ENCODE data around the gene TTLL9.

TTLL9 gene

GRCh38 chr20:31883829-31884228 lies 13.4 kb downstream of the TTLL9 start:
- Histone ChIP-seq H3K4me1 (ENCODE audit: low read depth, poor library complexity, severe bottlenecking) (peaks cover 10% of the 10 kb centered on the region), H3K9ac (no peak overlapping the region), H3K4me3 (IDR thresholded peaks at IDR 0.05; ENCODE audit: insufficient read depth, low read depth, low read length) (no peak overlapping the region), H2AFZ (ENCODE audit: low read depth) (no peak overlapping the region), H4K20me1 (ENCODE audit: insufficient read depth) (no peaks in the 10 kb centered on the region), H3K27ac (no peak overlapping the region), H3K27me3 (ENCODE audit: insufficient read depth, low read depth) (peaks cover 5% of the 10 kb centered on the region; the same call in 1 of the 2 replicates), H3K79me2 (ENCODE audit: insufficient read depth, low read depth) (no peaks in the 10 kb centered on the region), H3K4me2 (no peak overlapping the region), H3K36me3 (ENCODE audit: insufficient read depth) (no peaks in the 10 kb centered on the region)
- TF ChIP-seq CTCF (conservative IDR thresholded peaks at IDR 0.05; ENCODE audit: low read depth, low read length): no peak

- H3K79me2 ChIP-seq (ENCODE audit: insufficient read depth, low read depth): no peaks in the 10 kb centered on the region
- H2AFZ ChIP-seq (ENCODE audit: low read depth): no peak overlapping the region
- H3K4me3 ChIP-seq (IDR thresholded peaks at IDR 0.05; ENCODE audit: insufficient read depth, low read depth, low read length): no peak overlapping the region
- H3K4me2 ChIP-seq: no peak overlapping the region
- H3K27ac ChIP-seq: no peak overlapping the region
- no peaks in the 10 kb centered on the region for H4K20me1 ChIP-seq (ENCODE audit: insufficient read depth)
- H3K9ac ChIP-seq: no peak overlapping the region
- TF ChIP-seq CTCF (conservative IDR thresholded peaks at IDR 0.05; ENCODE audit: low read depth, low read length): no peak
- no peaks in the 10 kb centered on the region for H3K36me3 ChIP-seq (ENCODE audit: insufficient read depth)
- H3K27me3 ChIP-seq (ENCODE audit: insufficient read depth, low read depth): no peaks in the 10 kb centered on the region; the same call in 1 of the 2 replicates
- no peaks in the 10 kb centered on the region for H3K4me1 ChIP-seq (ENCODE audit: low read depth, poor library complexity, severe bottlenecking)
These were observed 20.2 kb downstream of the TTLL9 start for GRCh38 chr20:31890646-31891045.

- Histone ChIP-seq H4K20me1 (ENCODE audit: insufficient read depth) (no peaks in the 10 kb centered on the region), H3K4me2 (no peak overlapping the region), H3K27me3 (ENCODE audit: insufficient read depth, low read depth) (no peaks in the 10 kb centered on the region; the same call in 1 of the 2 replicates), H3K4me3 (IDR thresholded peaks at IDR 0.05; ENCODE audit: insufficient read depth, low read depth, low read length) (no peak overlapping the region), H3K27ac (no peak overlapping the region), H3K36me3 (ENCODE audit: insufficient read depth) (no peaks in the 10 kb centered on the region), H3K79me2 (ENCODE audit: insufficient read depth, low read depth) (no peaks in the 10 kb centered on the region), H2AFZ (ENCODE audit: low read depth) (no peak overlapping the region), H3K4me1 (ENCODE audit: low read depth, poor library complexity, severe bottlenecking) (no peaks in the 10 kb centered on the region), H3K9ac (no peak overlapping the region)
- TF ChIP-seq CTCF (conservative IDR thresholded peaks at IDR 0.05; ENCODE audit: low read depth, low read length): no peak
These were observed 24.7 kb downstream of the TTLL9 start for GRCh38 chr20:31894980-31895675.

- Histone ChIP-seq H3K27me3 (ENCODE audit: insufficient read depth, low read depth) (no peaks in the 10 kb centered on the region; the same call in 1 of the 2 replicates), H3K36me3 (ENCODE audit: insufficient read depth) (no peaks in the 10 kb centered on the region), H2AFZ (ENCODE audit: low read depth) (no peak overlapping the region), H3K4me1 (ENCODE audit: low read depth, poor library complexity, severe bottlenecking) (no peaks in the 10 kb centered on the region), H3K9ac (no peak overlapping the region), H3K4me2 (no peak overlapping the region), H3K79me2 (ENCODE audit: insufficient read depth, low read depth) (no peaks in the 10 kb centered on the region), H3K27ac (no peak overlapping the region), H3K4me3 (IDR thresholded peaks at IDR 0.05; ENCODE audit: insufficient read depth, low read depth, low read length) (no peak overlapping the region), H4K20me1 (ENCODE audit: insufficient read depth) (no peaks in the 10 kb centered on the region)
- no peak for TF ChIP-seq CTCF (conservative IDR thresholded peaks at IDR 0.05; ENCODE audit: low read depth, low read length)
These were observed 25.6 kb downstream of the TTLL9 start for GRCh38 chr20:31896049-31896448.

Measured in KMS-11 (cell line).